Neural progenitor cell (in vitro differentiated cells): ENCODE data around the gene LRRC75A.

Experiments used
- EZH2phosphoT487 ChIP-seq: fragments of 200-600 bp; sonication (generic); IDR thresholded peaks from 2 replicates; pipeline ENCODE4 v1.6.1; 2017; ENCODE audit warnings: antibody characterized with exemption
- TF ChIP-seq, protein P1 (sequence below): fragments of 200-600 bp; sonication (generic); IDR thresholded peaks from 2 replicates; pipeline ENCODE4 v1.5.1; 2017; ENCODE audit warnings: antibody characterized with exemption, mild to moderate bottlenecking

DNA sequence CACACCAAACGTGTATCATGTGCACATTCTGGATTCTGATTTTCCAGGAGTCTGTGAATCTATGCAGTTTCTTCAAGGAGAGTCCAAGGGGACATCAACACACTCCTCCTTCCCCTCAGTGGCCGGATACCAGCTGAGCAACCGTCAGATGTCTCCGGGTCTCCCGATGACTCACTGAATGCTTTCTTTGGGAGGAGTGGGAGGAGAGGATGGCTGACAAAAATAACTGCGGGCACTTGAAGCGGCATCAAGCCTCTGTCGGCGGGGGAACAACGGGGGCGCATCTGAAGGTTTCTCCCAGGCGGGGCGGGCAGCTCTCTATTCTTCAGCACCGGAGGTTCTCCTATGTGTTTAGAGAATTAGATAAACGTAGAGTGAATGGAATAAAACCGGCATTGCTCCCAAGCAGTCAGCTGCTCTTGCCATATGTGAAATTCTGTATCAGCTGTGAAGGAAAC is 24.6 kb upstream of the LRRC75A start:
- TF ChIP-seq EZH2phosphoT487 = no peak
- TF ChIP-seq, protein P1, sequence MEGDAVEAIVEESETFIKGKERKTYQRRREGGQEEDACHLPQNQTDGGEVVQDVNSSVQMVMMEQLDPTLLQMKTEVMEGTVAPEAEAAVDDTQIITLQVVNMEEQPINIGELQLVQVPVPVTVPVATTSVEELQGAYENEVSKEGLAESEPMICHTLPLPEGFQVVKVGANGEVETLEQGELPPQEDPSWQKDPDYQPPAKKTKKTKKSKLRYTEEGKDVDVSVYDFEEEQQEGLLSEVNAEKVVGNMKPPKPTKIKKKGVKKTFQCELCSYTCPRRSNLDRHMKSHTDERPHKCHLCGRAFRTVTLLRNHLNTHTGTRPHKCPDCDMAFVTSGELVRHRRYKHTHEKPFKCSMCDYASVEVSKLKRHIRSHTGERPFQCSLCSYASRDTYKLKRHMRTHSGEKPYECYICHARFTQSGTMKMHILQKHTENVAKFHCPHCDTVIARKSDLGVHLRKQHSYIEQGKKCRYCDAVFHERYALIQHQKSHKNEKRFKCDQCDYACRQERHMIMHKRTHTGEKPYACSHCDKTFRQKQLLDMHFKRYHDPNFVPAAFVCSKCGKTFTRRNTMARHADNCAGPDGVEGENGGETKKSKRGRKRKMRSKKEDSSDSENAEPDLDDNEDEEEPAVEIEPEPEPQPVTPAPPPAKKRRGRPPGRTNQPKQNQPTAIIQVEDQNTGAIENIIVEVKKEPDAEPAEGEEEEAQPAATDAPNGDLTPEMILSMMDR = no peak
